H9 (cell line): ENCODE data around the gene WNT9A. TPM values are rescaled to one million over a fixed set of nuclear protein-coding genes. Genes with fewer than 3 reads are reported as not detected.

Experiments
- DNase-seq: peaks from one replicate; pipeline ENCODE4 v3.0.0-alpha.2; 2017
- H2AFZ ChIP-seq: one replicate; pipeline ENCODE4 v1.6.1; 2013; ENCODE audit warnings: mild to moderate bottlenecking, low read length, control low read depth, moderate library complexity
- H2AK5ac ChIP-seq: 2 replicates; pipeline ENCODE4 v1.6.1; 2013; ENCODE audit warnings: low read length, control low read depth, mixed read lengths; ENCODE audit not compliant: insufficient read length
- H2BK120ac ChIP-seq: one replicate; pipeline ENCODE4 v1.6.1; 2013; ENCODE audit warnings: low read depth, mild to moderate bottlenecking, low read length, control low read depth, inconsistent platforms; ENCODE audit not compliant: poor library complexity, severe bottlenecking
- H2BK12ac ChIP-seq: 2 replicates; pipeline ENCODE4 v1.6.1; 2013; ENCODE audit warnings: low read length, control low read depth, mixed read lengths, low read depth; ENCODE audit not compliant: insufficient read length
- H2BK15ac ChIP-seq: 2 replicates; pipeline ENCODE4 v1.6.1; 2013; ENCODE audit warnings: low read depth, low read length, control low read depth
- H2BK20ac ChIP-seq: one replicate; pipeline ENCODE4 v1.6.1; 2013; ENCODE audit warnings: low read depth, mild to moderate bottlenecking, low read length, control low read depth, inconsistent platforms; ENCODE audit not compliant: poor library complexity, severe bottlenecking
- H2BK5ac ChIP-seq: 2 replicates; pipeline ENCODE4 v1.6.1; 2013; ENCODE audit warnings: low read length, control low read depth, mixed read lengths; ENCODE audit not compliant: insufficient read length
- H3K14ac ChIP-seq: 2 replicates; pipeline ENCODE4 v1.6.1; 2013; ENCODE audit warnings: low read length, control low read depth; ENCODE audit not compliant: insufficient read depth
- H3K18ac ChIP-seq: 2 replicates; pipeline ENCODE4 v1.6.1; 2013; ENCODE audit warnings: low read depth, mild to moderate bottlenecking, mixed read lengths, low read length, control low read depth; ENCODE audit not compliant: insufficient read length
- H3K23ac ChIP-seq: 2 replicates; pipeline ENCODE4 v1.6.1; 2013; ENCODE audit warnings: low read length, control low read depth, mixed read lengths, low read depth; ENCODE audit not compliant: insufficient read length
- H3K23me2 ChIP-seq: 2 replicates; pipeline ENCODE4 v1.6.1; 2013; ENCODE audit warnings: low read depth, mild to moderate bottlenecking, mixed read lengths, low read length, control low read depth; ENCODE audit not compliant: insufficient read length, poor library complexity, severe bottlenecking
- H3K27ac ChIP-seq: 2 replicates; pipeline ENCODE4 v1.5.1; 2013; ENCODE audit warnings: low read length, control low read depth, mixed read lengths, low read depth; ENCODE audit not compliant: insufficient read length
- H3K27me3 ChIP-seq: 2 replicates; pipeline ENCODE4 v1.6.1; 2013; ENCODE audit warnings: low read length, control low read depth, inconsistent platforms; ENCODE audit not compliant: insufficient read depth
- H3K4ac ChIP-seq: 2 replicates; pipeline ENCODE4 v1.6.1; 2013; ENCODE audit warnings: low read depth, mild to moderate bottlenecking, control low read depth, inconsistent platforms, low read length, moderate library complexity
- H3K4me1 ChIP-seq: 2 replicates; pipeline ENCODE4 v1.6.1; 2013; ENCODE audit warnings: low read length, control low read depth, inconsistent platforms; ENCODE audit not compliant: insufficient read depth
- H3K4me2 ChIP-seq: 2 replicates; pipeline ENCODE4 v1.6.1; 2013; ENCODE audit warnings: low read length, control low read depth, mixed read lengths; ENCODE audit not compliant: insufficient read length, insufficient read depth
- H3K56ac ChIP-seq: 2 replicates; pipeline ENCODE4 v1.6.1; 2013; ENCODE audit warnings: low read depth, mild to moderate bottlenecking, mixed read lengths, low read length, control low read depth; ENCODE audit not compliant: insufficient read length
- H3K79me1 ChIP-seq: 2 replicates; pipeline ENCODE4 v1.6.1; 2013; ENCODE audit warnings: low read depth, mild to moderate bottlenecking, moderate library complexity, low read length, control low read depth, inconsistent platforms; ENCODE audit not compliant: insufficient read depth, poor library complexity, severe bottlenecking
- H3K79me2 ChIP-seq: 2 replicates; pipeline ENCODE4 v1.6.1; 2013; ENCODE audit warnings: low read length, control low read depth, inconsistent platforms; ENCODE audit not compliant: insufficient read depth
- H3K9ac ChIP-seq: 2 replicates; pipeline ENCODE4 v1.6.1; 2013; ENCODE audit warnings: low read length, control low read depth, mixed read lengths; ENCODE audit not compliant: insufficient read length; ENCODE audit errors: extremely low read depth
- H3K9me3 ChIP-seq: one replicate; pipeline ENCODE4 v1.6.1; 2013; ENCODE audit warnings: low read depth, low read length, inconsistent platforms; ENCODE audit not compliant: control insufficient read depth
- H3T11ph ChIP-seq: one replicate; pipeline ENCODE4 v1.6.1; 2013; ENCODE audit warnings: mild to moderate bottlenecking, low read length, control low read depth, inconsistent platforms
- H4K20me1 ChIP-seq: one replicate; pipeline ENCODE4 v1.6.1; 2013; ENCODE audit not compliant: control insufficient read depth, insufficient read length, insufficient read depth
- H4K5ac ChIP-seq: 2 replicates; pipeline ENCODE4 v1.6.1; 2013; ENCODE audit warnings: low read depth, mild to moderate bottlenecking, mixed read lengths, low read length, control low read depth; ENCODE audit not compliant: insufficient read length
- H4K8ac ChIP-seq: replicated peaks from 2 replicates; pipeline ENCODE4 v1.6.1; 2013; ENCODE audit warnings: low read length, control low read depth, mixed read lengths, low read depth; ENCODE audit not compliant: insufficient read length
- H4K91ac ChIP-seq: 2 replicates; pipeline ENCODE4 v1.6.1; 2013; ENCODE audit warnings: low read depth, mild to moderate bottlenecking, moderate library complexity, mixed read lengths, low read length, control low read depth; ENCODE audit not compliant: insufficient read length
- H3K27ac Mint-ChIP-seq, 3 experiments: 2 replicates in 2 of 3; 3 replicates in 1 of 3; pipeline ENCODE4 v1.8.0; 2020 to 2021; ENCODE audit warnings: mixed read lengths in 3 of 3, mild to moderate bottlenecking in 1 of 3, moderate library complexity in 1 of 3
- H3K27me3 Mint-ChIP-seq: 2 replicates; pipeline ENCODE4 v1.8.0; 2021; ENCODE audit warnings: low read depth, mild to moderate bottlenecking, moderate library complexity, mixed read lengths
- H3K36me3 Mint-ChIP-seq, 3 experiments: 2 replicates in 2 of 3; 3 replicates in 1 of 3; pipeline ENCODE4 v1.8.0; 2020 to 2021; ENCODE audit warnings: low read depth in 3 of 3, mixed read lengths in 3 of 3; ENCODE audit not compliant: insufficient read depth in 1 of 3
- H3K4me1 Mint-ChIP-seq, 2 experiments: 2 replicates each; pipeline ENCODE4 v1.8.0; 2020; ENCODE audit warnings: mixed read lengths in 2 of 2
- H3K4me3 Mint-ChIP-seq, 2 experiments: 2 replicates in 1 of 2; 3 replicates in 1 of 2; pipeline ENCODE4 v1.8.0; 2020 to 2021; ENCODE audit warnings: mild to moderate bottlenecking in 2 of 2, mixed read lengths in 2 of 2, moderate library complexity in 1 of 2
- H3K9me3 Mint-ChIP-seq, 2 experiments: 2 replicates in 1 of 2; 3 replicates in 1 of 2; pipeline ENCODE4 v1.8.0; 2020; ENCODE audit warnings: mild to moderate bottlenecking in 2 of 2, mixed read lengths in 2 of 2, moderate library complexity in 1 of 2
- WGBS: extraction: QIAGEN DNeasy Blood & Tissue Kit; methylation state at CpG from one replicate; pipeline ENCODE4 v1.1.7; 2013; ENCODE audit warnings: missing lambda C conversion rate, low lambda C conversion rate, mixed read lengths; ENCODE audit not compliant: insufficient read length; ENCODE audit errors: extremely low coverage; 5-methylcytosine and 5-hydroxymethylcytosine counted together
- total RNA-seq: library from RNA; stranded (reverse); gene quantifications from 2 replicates; pipeline ENCODE4 v1.2.1, GENCODE V29; 2021
- TF ChIP-seq, protein P1 (sequence below): fragments of 200-600 bp; sonication (generic); conservative IDR thresholded peaks from 3 replicates; pipeline ENCODE4 v1.8.0; 2021; ENCODE audit warnings: antibody characterized with exemption, mild to moderate bottlenecking

Gene WNT9A
- total RNA-seq, 1 experiment from 2014 or later: 0.77 TPM

GRCh38 chr1:227889863-227890405 lies 57.8 kb downstream of the WNT9A start:
- Histone ChIP-seq H3K79me2 (no peaks in the 10 kb centered on the region), H4K8ac (no peak overlapping the region), H4K5ac (no peak overlapping the region), H3K23me2 (no peaks in the 10 kb centered on the region), H3K9me3 (no peaks in the 10 kb centered on the region), H3K79me1 (no peaks in the 10 kb centered on the region), H3T11ph (no peak overlapping the region), H2BK12ac (no peak overlapping the region), H3K56ac (no peak overlapping the region), H2AFZ (no peak overlapping the region), H3K27ac (no peak overlapping the region), H3K14ac (no peak overlapping the region), H4K20me1 (no peaks in the 10 kb centered on the region), H3K27me3 (no peaks in the 10 kb centered on the region), H3K4me1 (no peaks in the 10 kb centered on the region), H4K91ac (no peak overlapping the region), H3K9ac (no peak overlapping the region), H2AK5ac (no peak overlapping the region), H3K23ac (no peak overlapping the region), H2BK120ac (no peak overlapping the region), H3K4me2 (no peak overlapping the region), H2BK5ac (no peak overlapping the region), H3K18ac (no peak overlapping the region), H2BK20ac (no peak overlapping the region), H2BK15ac (no peak overlapping the region), H3K4ac (no peak overlapping the region)
- no peaks in the 10 kb centered on the region for H3K27me3 Mint-ChIP-seq
- WGBS: no CpG with 5 or more reads among the region's 13 CpGs
- H3K9me3 Mint-ChIP-seq: no peaks in the 10 kb centered on the region
- DNase-seq: no peak
- H3K27ac Mint-ChIP-seq: no peak overlapping the region; a peak in 1 of 7 replicates
- peaks cover 11 to 26% of the 10 kb centered on the region in 2 experiments for H3K4me1 Mint-ChIP-seq
- H3K36me3 Mint-ChIP-seq: no peaks in the 10 kb centered on the region
- TF ChIP-seq, protein P1, sequence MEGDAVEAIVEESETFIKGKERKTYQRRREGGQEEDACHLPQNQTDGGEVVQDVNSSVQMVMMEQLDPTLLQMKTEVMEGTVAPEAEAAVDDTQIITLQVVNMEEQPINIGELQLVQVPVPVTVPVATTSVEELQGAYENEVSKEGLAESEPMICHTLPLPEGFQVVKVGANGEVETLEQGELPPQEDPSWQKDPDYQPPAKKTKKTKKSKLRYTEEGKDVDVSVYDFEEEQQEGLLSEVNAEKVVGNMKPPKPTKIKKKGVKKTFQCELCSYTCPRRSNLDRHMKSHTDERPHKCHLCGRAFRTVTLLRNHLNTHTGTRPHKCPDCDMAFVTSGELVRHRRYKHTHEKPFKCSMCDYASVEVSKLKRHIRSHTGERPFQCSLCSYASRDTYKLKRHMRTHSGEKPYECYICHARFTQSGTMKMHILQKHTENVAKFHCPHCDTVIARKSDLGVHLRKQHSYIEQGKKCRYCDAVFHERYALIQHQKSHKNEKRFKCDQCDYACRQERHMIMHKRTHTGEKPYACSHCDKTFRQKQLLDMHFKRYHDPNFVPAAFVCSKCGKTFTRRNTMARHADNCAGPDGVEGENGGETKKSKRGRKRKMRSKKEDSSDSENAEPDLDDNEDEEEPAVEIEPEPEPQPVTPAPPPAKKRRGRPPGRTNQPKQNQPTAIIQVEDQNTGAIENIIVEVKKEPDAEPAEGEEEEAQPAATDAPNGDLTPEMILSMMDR: no peak
- no peak overlapping the region; a peak in 1 of 5 replicates for H3K4me3 Mint-ChIP-seq
